Endothelial cell of umbilical vein (primary cell): ENCODE results near the gene SUGP1. TPM values are rescaled to one million over a fixed set of nuclear protein-coding genes. Genes with fewer than 3 reads are reported as not detected.

Experiments
- BruUV-seq: library from RNA; stranded (reverse); fragments of 400-500 nt; replicated peaks from 2 replicates; lab custom pipeline; 2021; lab: Mats Ljungman, UMichigan
- CTCF ChIA-PET: fragments of 300-600, 350-600 bp; sonication (Branson Sonifier 250); formaldehyde crosslinking; loops from one replicate; lab custom pipeline; 2021; ENCODE audit warnings: antibody characterized with exemption, inconsistent platforms; lab: Charles Lee
- POLR2A ChIA-PET: fragments of 300-600, 350-600 bp; sonication (Branson Sonifier 250); formaldehyde crosslinking; loops from one replicate; lab custom pipeline; 2021; ENCODE audit warnings: antibody characterized with exemption, inconsistent platforms; lab: Charles Lee
- DNase-seq: peaks from one replicate; pipeline ENCODE4 v3.0.0-alpha.2; 2011; ENCODE audit warnings: low read depth, low spot score
- FAIRE-seq: peaks from 2 replicates; lab custom pipeline; 2011; peaks lifted over from hg19 to GRCh38; lab: Jason Lieb, UNC
- H2AFZ ChIP-seq: 2 replicates; pipeline ENCODE4 v1.6.0; 2012; ENCODE audit warnings: low read depth, low read length, control low read depth, inconsistent platforms
- H3K27ac ChIP-seq: 2 replicates; pipeline ENCODE4 v1.5.1; 2011; ENCODE audit warnings: low read depth, mild to moderate bottlenecking, control low read depth, low read length, moderate library complexity; ENCODE audit not compliant: insufficient read depth
- H3K27me3 ChIP-seq, 2 experiments: 2 replicates each; pipeline versions ENCODE4 v1.6.0 to v1.6.1; 2011; ENCODE audit warnings: low read length in 2 of 2, mixed read lengths in 1 of 2; ENCODE audit not compliant: control insufficient read depth in 2 of 2, insufficient read depth in 2 of 2
- H3K36me3 ChIP-seq, 2 experiments: 2 replicates in 1 of 2; 3 replicates in 1 of 2; pipeline ENCODE4 v1.5.1; 2011; ENCODE audit warnings: low read length in 2 of 2, mild to moderate bottlenecking in 1 of 2, moderate library complexity in 1 of 2; ENCODE audit not compliant: control insufficient read depth in 2 of 2, insufficient read depth in 2 of 2; ENCODE audit errors: extremely low read depth in 1 of 2
- H3K4me1 ChIP-seq: 3 replicates; pipeline ENCODE4 v1.5.1; 2011; ENCODE audit warnings: mild to moderate bottlenecking, low read length; ENCODE audit not compliant: control insufficient read depth, insufficient read depth; ENCODE audit errors: extremely low read depth
- H3K4me2 ChIP-seq: 2 replicates; pipeline ENCODE4 v1.6.1; 2011; ENCODE audit warnings: low read length, control low read depth, mixed read lengths; ENCODE audit not compliant: insufficient read depth
- H3K4me3 ChIP-seq, 3 experiments: fragments of 200-600 bp in 1 of 3; sonication (generic), shearing (Covaris generic) in 1 of 3; replicated peaks in 1 of 3; 2 replicates each; pipeline ENCODE4 v1.5.1; 2011 to 2016; ENCODE audit warnings: control low read depth in 3 of 3, low read length in 3 of 3, mild to moderate bottlenecking in 2 of 3, inconsistent platforms in 1 of 3, low read depth in 1 of 3, moderate library complexity in 1 of 3; ENCODE audit not compliant: insufficient read depth in 1 of 3
- H3K79me2 ChIP-seq: 2 replicates; pipeline ENCODE4 v1.6.0; 2012; ENCODE audit warnings: low read length, inconsistent platforms; ENCODE audit not compliant: control insufficient read depth, insufficient read depth
- H3K9ac ChIP-seq: replicated peaks from 2 replicates; pipeline ENCODE3; 2011; ENCODE audit warnings: low read length, control low read depth; ENCODE audit not compliant: insufficient read depth; ENCODE audit errors: extremely low read depth
- H3K9me1 ChIP-seq: replicated peaks from 3 replicates; pipeline ENCODE4 v1.6.0; 2011; ENCODE audit warnings: mild to moderate bottlenecking, low read length; ENCODE audit not compliant: control insufficient read depth, insufficient read depth; ENCODE audit errors: extremely low read depth
- H3K9me3 ChIP-seq: replicated peaks from 2 replicates; pipeline ENCODE4 v1.5.1; 2012; ENCODE audit warnings: low read length, inconsistent platforms; ENCODE audit not compliant: control insufficient read depth, insufficient read depth
- H4K20me1 ChIP-seq: replicated peaks from 2 replicates; pipeline ENCODE3; 2011; ENCODE audit warnings: mild to moderate bottlenecking, low read length; ENCODE audit not compliant: control insufficient read depth, insufficient read depth; ENCODE audit errors: extremely low read depth
- EZH2 ChIP-seq: IDR thresholded peaks from 2 replicates; pipeline ENCODE4 v1.6.1; 2012; ENCODE audit warnings: borderline replicate concordance, low read depth, mild to moderate bottlenecking, moderate library complexity, low read length, inconsistent platforms; ENCODE audit not compliant: severe bottlenecking
- FOS ChIP-seq: IDR thresholded peaks from 2 replicates; pipeline ENCODE4 v1.6.1; 2011; ENCODE audit warnings: mild to moderate bottlenecking, low read length, moderate library complexity, borderline replicate concordance; ENCODE audit not compliant: insufficient read depth
- GATA2 ChIP-seq: IDR thresholded peaks from 2 replicates; pipeline ENCODE4 v1.7.0; 2011; ENCODE audit warnings: low read depth, mild to moderate bottlenecking, moderate library complexity, mixed read lengths, low read length; ENCODE audit not compliant: insufficient read length, insufficient read depth
- JUN ChIP-seq: IDR thresholded peaks from 2 replicates; pipeline ENCODE4 v1.6.1; 2011; ENCODE audit warnings: borderline replicate concordance, low read depth; ENCODE audit not compliant: insufficient read length, insufficient read depth
- MYC ChIP-seq: IDR thresholded peaks from one replicate; pipeline ENCODE4 v1.6.1; 2011; ENCODE audit warnings: mild to moderate bottlenecking, low read depth, low read length
- POLR2A ChIP-seq: IDR thresholded peaks from 2 replicates; pipeline ENCODE4 v1.6.1; 2012; ENCODE audit warnings: low read depth, mild to moderate bottlenecking, control low read depth, low read length
- POLR2AphosphoS5 ChIP-seq: IDR thresholded peaks from 2 replicates; pipeline ENCODE4 v1.6.1; 2012; ENCODE audit warnings: low read depth, mild to moderate bottlenecking, control low read depth, low read length, moderate library complexity; ENCODE audit not compliant: insufficient read depth
- dilution Hi-C: fragments of 300-500 bp; cut with MboI; formaldehyde crosslinking; loops from one replicate; pipeline ENCODE4 v1.15.0; 2019; ENCODE audit warnings: low sequenced_read_pairs; ENCODE audit not compliant: extremely low pct_ligation_motif_present
- intact Hi-C: fragments of 100-400 bp; cut with micrococcal nuclease; formaldehyde crosslinking; loops from one replicate; pipeline ENCODE4 v1.10.0; 2022
- polyA plus RNA-seq, 4 experiments: library from polyadenylated mRNA; depleted of rRNA in 3 of 4; stranded (reverse) in 3 of 4; unstranded in 1 of 4; fragments of >200 nt; gene quantifications; 2 replicates each; pipeline versions ENCODE4 v1.2.1 to v1.2.3, GENCODE V29; 2011 to 2012; ENCODE audit warnings: missing spikeins in 1 of 4
- total RNA-seq: library from RNA; stranded (reverse); gene quantifications from 2 replicates; pipeline ENCODE4 v1.2.3, GENCODE V29; 2021
- TF ChIP-seq, protein P1 (sequence below), 2 donors: IDR thresholded peaks; 1 replicate in 1 of 2; 2 replicates in 1 of 2; pipeline ENCODE4 v1.5.1; 2011; ENCODE audit warnings: low read length in 2 of 2, mild to moderate bottlenecking in 2 of 2, moderate library complexity in 2 of 2, control low read depth in 1 of 2, inconsistent platforms in 1 of 2, low read depth in 1 of 2; ENCODE audit not compliant: insufficient read depth in 1 of 2; ENCODE audit errors: extremely low read depth in 1 of 2
- TF ChIP-seq, protein P2 (sequence below): IDR thresholded peaks from 2 replicates; pipeline ENCODE4 v1.6.1; 2011; ENCODE audit not compliant: insufficient read depth, insufficient read length

The SUGP1 gene
- total and polyA plus RNA-seq, 2 donors (not counting 3 experiments of a cell fraction or from before 2014, with no cell fraction given): 41.0 to 64.7 TPM

DNA sequence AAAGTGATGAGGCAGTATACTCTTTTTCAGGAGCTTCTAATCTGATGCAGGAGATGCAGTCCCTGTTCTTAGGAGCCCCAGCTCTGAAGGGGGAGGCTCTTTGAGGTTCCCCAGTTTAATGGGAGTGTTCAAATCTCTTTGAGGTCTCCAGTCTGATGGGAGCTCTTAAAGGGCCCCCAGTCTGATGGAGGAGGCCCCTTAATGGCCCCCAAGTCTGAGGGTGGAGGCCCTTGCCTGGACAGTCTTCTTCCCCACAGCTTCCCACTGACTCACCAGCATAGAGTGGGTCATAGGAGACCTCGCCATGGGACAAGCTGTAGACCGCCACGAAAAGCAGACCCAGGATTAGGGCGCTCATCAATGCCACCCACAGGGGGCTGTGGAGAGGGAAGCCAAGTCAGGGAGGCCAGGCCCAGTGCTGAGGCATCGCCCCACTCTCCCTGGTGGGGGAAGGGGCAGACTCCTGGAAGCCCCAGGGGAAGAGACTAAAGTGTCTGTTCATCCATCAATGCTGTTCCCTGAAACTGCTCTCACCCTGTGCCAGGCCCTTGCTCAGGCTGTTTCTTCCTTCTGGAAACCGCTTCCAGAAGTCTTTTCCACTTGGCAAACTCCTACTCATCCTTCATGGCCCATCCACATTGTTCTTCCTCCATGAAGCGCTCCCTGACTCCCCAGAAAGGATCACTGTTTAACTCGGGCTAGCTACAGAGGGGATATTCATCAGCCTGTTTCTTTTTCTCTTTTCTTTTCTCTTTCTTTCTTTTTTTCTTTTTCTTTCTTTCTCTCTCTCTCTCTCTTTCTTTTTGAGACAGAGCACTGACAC lies 49.3 kb downstream of the SUGP1 start:
- H3K4me1 ChIP-seq: no peaks in the 10 kb centered on the region
- FAIRE-seq: no peak
- peaks cover 7 to 8% of the 10 kb centered on the region in 2 experiments for H3K27me3 ChIP-seq
- POLR2A ChIA-PET: no interaction called here
- BruUV-seq: no TSS peak
- H2AFZ ChIP-seq: no peak overlapping the region
- H3K9me3 ChIP-seq: no peaks in the 10 kb centered on the region
- no peak for DNase-seq
- no peak for TF ChIP-seq POLR2A
- TF ChIP-seq, protein P1, sequence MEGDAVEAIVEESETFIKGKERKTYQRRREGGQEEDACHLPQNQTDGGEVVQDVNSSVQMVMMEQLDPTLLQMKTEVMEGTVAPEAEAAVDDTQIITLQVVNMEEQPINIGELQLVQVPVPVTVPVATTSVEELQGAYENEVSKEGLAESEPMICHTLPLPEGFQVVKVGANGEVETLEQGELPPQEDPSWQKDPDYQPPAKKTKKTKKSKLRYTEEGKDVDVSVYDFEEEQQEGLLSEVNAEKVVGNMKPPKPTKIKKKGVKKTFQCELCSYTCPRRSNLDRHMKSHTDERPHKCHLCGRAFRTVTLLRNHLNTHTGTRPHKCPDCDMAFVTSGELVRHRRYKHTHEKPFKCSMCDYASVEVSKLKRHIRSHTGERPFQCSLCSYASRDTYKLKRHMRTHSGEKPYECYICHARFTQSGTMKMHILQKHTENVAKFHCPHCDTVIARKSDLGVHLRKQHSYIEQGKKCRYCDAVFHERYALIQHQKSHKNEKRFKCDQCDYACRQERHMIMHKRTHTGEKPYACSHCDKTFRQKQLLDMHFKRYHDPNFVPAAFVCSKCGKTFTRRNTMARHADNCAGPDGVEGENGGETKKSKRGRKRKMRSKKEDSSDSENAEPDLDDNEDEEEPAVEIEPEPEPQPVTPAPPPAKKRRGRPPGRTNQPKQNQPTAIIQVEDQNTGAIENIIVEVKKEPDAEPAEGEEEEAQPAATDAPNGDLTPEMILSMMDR (IDR thresholded peaks at IDR 0.05; ENCODE audit: extremely low read depth in 1 of 2, insufficient read depth in 1 of 2, low read depth in 1 of 2, low read length in 2 of 2): no peak
- TF ChIP-seq, protein P2, sequence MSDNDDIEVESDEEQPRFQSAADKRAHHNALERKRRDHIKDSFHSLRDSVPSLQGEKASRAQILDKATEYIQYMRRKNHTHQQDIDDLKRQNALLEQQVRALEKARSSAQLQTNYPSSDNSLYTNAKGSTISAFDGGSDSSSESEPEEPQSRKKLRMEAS: no peak
- TF ChIP-seq JUN: no peak
- TF ChIP-seq EZH2: no peak
- no peak for TF ChIP-seq POLR2AphosphoS5
- TF ChIP-seq GATA2: no peak
- TF ChIP-seq MYC: no peak
- no peak for TF ChIP-seq FOS
- H3K27ac ChIP-seq: no peak overlapping the region
- CTCF ChIA-PET: no interaction called here
- H3K36me3 ChIP-seq: peaks cover 0 to 2% of the 10 kb centered on the region in 2 experiments
- no peak overlapping the region for H3K9ac ChIP-seq
- H3K4me3 ChIP-seq: no peak overlapping the region
- dilution Hi-C loops: no loop called here
- H3K4me2 ChIP-seq: no peak overlapping the region
- no peaks in the 10 kb centered on the region for H3K79me2 ChIP-seq
- no peaks in the 10 kb centered on the region for H4K20me1 ChIP-seq
- H3K9me1 ChIP-seq: no peaks in the 10 kb centered on the region
- intact Hi-C loops: no loop called here
